CD4-positive, alpha-beta T cell (primary cell): ENCODE measurements around the gene PIK3R6. TPM values are rescaled to one million over a fixed set of nuclear protein-coding genes. Genes with fewer than 3 reads are reported as not detected.
"Not testable (repeated sequence)": the region's sequence is repeated elsewhere in the genome, so short reads cannot be mapped to it uniquely, and the experiment has no call there.

Source experiments
- ATAC-seq: fragments of 200-7000 bp; cut with Tn5 transposase; one replicate; pipeline ENCODE4 v1.10.0; 2022; ENCODE audit warnings: mild to moderate bottlenecking; ENCODE audit not compliant: poor library complexity
- CTCF ChIA-PET: fragments of 350-600 bp; sonication (Branson Sonifier 250); formaldehyde crosslinking; loops from one replicate; lab custom pipeline; 2021; ENCODE audit warnings: antibody characterized with exemption, inconsistent platforms; lab: Charles Lee
- POLR2A ChIA-PET: fragments of 350-600 bp; sonication (Branson Sonifier 250); formaldehyde crosslinking; loops from one replicate; lab custom pipeline; 2021; ENCODE audit warnings: antibody characterized with exemption, inconsistent platforms; lab: Charles Lee
- DNase-seq, 14 experiments: peaks; one replicate each; pipeline ENCODE4 v3.0.0-alpha.2; 2013 to 2020; ENCODE audit warnings: mixed read lengths in 2 of 14
- H3K27ac ChIP-seq, 2 donors: one replicate each; pipeline versions ENCODE4 v1.5.1 to v1.7.0; 2013; ENCODE audit warnings: low read length in 2 of 2, low read depth in 1 of 2, mild to moderate bottlenecking in 1 of 2
- H3K27me3 ChIP-seq, 2 experiments: 1 replicate in 1 of 2; 2 replicates in 1 of 2; pipeline versions ENCODE4 v1.6.1 to v1.7.0; 2013; ENCODE audit warnings: low read length in 2 of 2, control low read depth in 1 of 2, mild to moderate bottlenecking in 1 of 2, moderate library complexity in 1 of 2; ENCODE audit not compliant: insufficient read depth in 2 of 2, control insufficient read depth in 1 of 2
- H3K36me3 ChIP-seq: one replicate; pipeline ENCODE4 v1.6.1; 2013; ENCODE audit warnings: low read length, control low read depth; ENCODE audit not compliant: insufficient read depth
- H3K4me1 ChIP-seq: one replicate; pipeline ENCODE4 v1.6.1; 2013; ENCODE audit warnings: low read length, control low read depth; ENCODE audit not compliant: insufficient read depth
- H3K4me3 ChIP-seq: one replicate; pipeline ENCODE4 v1.5.1; 2013; ENCODE audit warnings: mild to moderate bottlenecking, low read length, moderate library complexity
- H3K9me3 ChIP-seq, 2 experiments: 1 replicate in 1 of 2; 2 replicates in 1 of 2; pipeline versions ENCODE4 v1.6.1 to v1.7.0; 2013; ENCODE audit warnings: low read length in 2 of 2, mild to moderate bottlenecking in 2 of 2, control low read depth in 1 of 2, moderate library complexity in 1 of 2; ENCODE audit not compliant: control insufficient read depth in 1 of 2, insufficient read depth in 1 of 2
- H3K27ac Mint-ChIP-seq: one replicate; pipeline ENCODE4 v1.8.0; 2020; ENCODE audit warnings: mixed read lengths
- H3K27me3 Mint-ChIP-seq: one replicate; pipeline ENCODE4 v1.8.0; 2021; ENCODE audit warnings: mixed read lengths
- H3K36me3 Mint-ChIP-seq: one replicate; pipeline ENCODE4 v1.8.0; 2021; ENCODE audit warnings: low read depth, mixed read lengths
- H3K4me1 Mint-ChIP-seq: one replicate; pipeline ENCODE4 v1.8.0; 2021; ENCODE audit warnings: low read depth, mixed read lengths
- H3K4me3 Mint-ChIP-seq: one replicate; pipeline ENCODE4 v1.8.0; 2020; ENCODE audit warnings: mild to moderate bottlenecking, mixed read lengths
- H3K9me3 Mint-ChIP-seq: one replicate; pipeline ENCODE4 v1.8.0; 2020; ENCODE audit warnings: mixed read lengths
- intact Hi-C, 2 experiments: fragments of 100-400 bp; cut with DNase I in 1 of 2; cut with micrococcal nuclease in 1 of 2; formaldehyde crosslinking; loops; one replicate each; pipeline versions ENCODE4 v1.15.1 to v1.9.0; 2023 to 2025; cut with DNase I, micrococcal nuclease
- total RNA-seq, 174 experiments: library from RNA in 2 of 174; stranded (reverse) in 2 of 174; gene quantifications; one replicate each; pipeline ENCODE4 v1.2.3 and lab custom pipeline; 2021 to 2026
- TF ChIP-seq, protein P1 (sequence below): fragments of 200-600 bp; IDR thresholded peaks from one replicate; pipeline ENCODE4 v1.8.0; 2022; ENCODE audit warnings: antibody characterized with exemption, mild to moderate bottlenecking

PIK3R6 gene
- total RNA-seq, 2 experiments from 2014 or later: 0.50 to 0.60 TPM

GRCh38 chr17:8806926-8807550 lies 60.4 kb downstream of the PIK3R6 start:
- no peak overlapping the region for H3K4me3 Mint-ChIP-seq
- TF ChIP-seq, protein P1, sequence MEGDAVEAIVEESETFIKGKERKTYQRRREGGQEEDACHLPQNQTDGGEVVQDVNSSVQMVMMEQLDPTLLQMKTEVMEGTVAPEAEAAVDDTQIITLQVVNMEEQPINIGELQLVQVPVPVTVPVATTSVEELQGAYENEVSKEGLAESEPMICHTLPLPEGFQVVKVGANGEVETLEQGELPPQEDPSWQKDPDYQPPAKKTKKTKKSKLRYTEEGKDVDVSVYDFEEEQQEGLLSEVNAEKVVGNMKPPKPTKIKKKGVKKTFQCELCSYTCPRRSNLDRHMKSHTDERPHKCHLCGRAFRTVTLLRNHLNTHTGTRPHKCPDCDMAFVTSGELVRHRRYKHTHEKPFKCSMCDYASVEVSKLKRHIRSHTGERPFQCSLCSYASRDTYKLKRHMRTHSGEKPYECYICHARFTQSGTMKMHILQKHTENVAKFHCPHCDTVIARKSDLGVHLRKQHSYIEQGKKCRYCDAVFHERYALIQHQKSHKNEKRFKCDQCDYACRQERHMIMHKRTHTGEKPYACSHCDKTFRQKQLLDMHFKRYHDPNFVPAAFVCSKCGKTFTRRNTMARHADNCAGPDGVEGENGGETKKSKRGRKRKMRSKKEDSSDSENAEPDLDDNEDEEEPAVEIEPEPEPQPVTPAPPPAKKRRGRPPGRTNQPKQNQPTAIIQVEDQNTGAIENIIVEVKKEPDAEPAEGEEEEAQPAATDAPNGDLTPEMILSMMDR: no peak
- peaks cover 6% of the 10 kb centered on the region for H3K4me1 ChIP-seq
- H3K27me3 Mint-ChIP-seq: no peaks in the 10 kb centered on the region
- H3K36me3 Mint-ChIP-seq: peaks cover 39% of the 10 kb centered on the region
- H3K27ac ChIP-seq: no peak overlapping the region
- peak; percentile 41 for ATAC-seq
- peak in 3 of 14 experiments; percentile 39 to 74 (median 65) for DNase-seq
- H3K4me3 ChIP-seq: no peak overlapping the region
- intact Hi-C loops: no loop called here
- H3K4me1 Mint-ChIP-seq: no peaks in the 10 kb centered on the region
- peaks cover 0 to 4% of the 10 kb centered on the region in 2 experiments for H3K27me3 ChIP-seq
- H3K9me3 ChIP-seq: peaks cover 8 to 13% of the 10 kb centered on the region in 2 experiments
- ChIA-PET CTCF (interaction anchor here (0.9 kb wide), 1 partner anchor 35 kb away, joined by 3 read pairs; no protein-coding TSS in a partner anchor), POLR2A (no interaction called here)
- H3K27ac Mint-ChIP-seq: no peak overlapping the region
- H3K36me3 ChIP-seq: no peaks in the 10 kb centered on the region
- peaks cover 11% of the 10 kb centered on the region for H3K9me3 Mint-ChIP-seq

- TF ChIP-seq, protein P1: no peak
- Histone ChIP-seq H3K9me3 (peaks cover 8 to 13% of the 10 kb centered on the region in 2 experiments), H3K27ac (no peak overlapping the region), H3K4me1 (peaks cover 6% of the 10 kb centered on the region), H3K27me3 (peaks cover 0 to 4% of the 10 kb centered on the region in 2 experiments), H3K36me3 (no peaks in the 10 kb centered on the region), H3K4me3 (no peak overlapping the region)
- ChIA-PET POLR2A (no interaction called here), CTCF (no interaction called here)
- H3K36me3 Mint-ChIP-seq: peaks cover 36% of the 10 kb centered on the region
- DNase-seq (peak in 1 of 14 experiments; percentile 22), ATAC-seq (no peak)
- no peak overlapping the region for H3K4me3 Mint-ChIP-seq
- H3K27me3 Mint-ChIP-seq: no peaks in the 10 kb centered on the region
- intact Hi-C loops: no loop called here
- no peaks in the 10 kb centered on the region for H3K4me1 Mint-ChIP-seq
- peaks cover 11% of the 10 kb centered on the region for H3K9me3 Mint-ChIP-seq
- H3K27ac Mint-ChIP-seq: no peak overlapping the region
Observed at GRCh38 chr17:8806253-8806925, 61.1 kb downstream of the PIK3R6 start.

DNA sequence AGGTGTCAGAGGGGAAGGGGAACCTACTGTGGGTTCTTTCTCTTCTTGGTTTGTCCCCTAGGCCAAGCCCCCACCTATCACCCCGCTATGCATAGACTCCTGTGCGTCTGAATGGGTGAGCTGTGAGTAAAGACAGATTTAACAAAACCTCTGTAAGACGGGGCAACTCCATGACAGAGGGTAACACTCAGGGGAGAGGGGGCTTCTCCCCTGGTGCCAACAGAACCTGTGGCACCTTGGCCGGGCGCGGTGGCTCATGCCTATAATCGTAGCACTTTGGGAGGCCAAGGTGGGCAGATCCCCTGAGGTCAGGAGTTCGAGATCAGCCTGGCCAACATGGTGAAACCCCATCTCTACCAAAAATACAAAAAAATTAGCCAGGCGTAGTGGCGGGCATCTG lies 62.1 kb downstream of the PIK3R6 start:
- ATAC-seq, H3K4me3 ChIP-seq, H3K9me3 ChIP-seq, DNase-seq, H3K27ac ChIP-seq, intact Hi-C loops, CTCF ChIA-PET, H3K27me3 ChIP-seq, H3K27me3 Mint-ChIP-seq, H3K4me1 ChIP-seq, POLR2A ChIA-PET, H3K4me3 Mint-ChIP-seq, H3K4me1 Mint-ChIP-seq, H3K36me3 ChIP-seq, H3K27ac Mint-ChIP-seq: not testable (repeated sequence)
- H3K9me3 Mint-ChIP-seq: peaks cover 11% of the 10 kb centered on the region
- H3K36me3 Mint-ChIP-seq: peaks cover 29% of the 10 kb centered on the region
